K562 treated with DMSO at 1 percent for 48 hours (cell line): ENCODE results near the gene ZNF491. TPM values are rescaled to one million over a fixed set of nuclear protein-coding genes. Genes with fewer than 3 reads are reported as not detected.

Experiments
- total RNA-seq: library from RNA; unstranded; fragments of 300-600 nt; gene quantifications from 2 replicates; pipeline ENCODE4 v1.2.3, GENCODE V29; 2022; ENCODE audit warnings: low replicate concordance; ENCODE audit errors: extremely low read depth

Gene ZNF491
- not detected in 2 replicates for total RNA-seq

DNA sequence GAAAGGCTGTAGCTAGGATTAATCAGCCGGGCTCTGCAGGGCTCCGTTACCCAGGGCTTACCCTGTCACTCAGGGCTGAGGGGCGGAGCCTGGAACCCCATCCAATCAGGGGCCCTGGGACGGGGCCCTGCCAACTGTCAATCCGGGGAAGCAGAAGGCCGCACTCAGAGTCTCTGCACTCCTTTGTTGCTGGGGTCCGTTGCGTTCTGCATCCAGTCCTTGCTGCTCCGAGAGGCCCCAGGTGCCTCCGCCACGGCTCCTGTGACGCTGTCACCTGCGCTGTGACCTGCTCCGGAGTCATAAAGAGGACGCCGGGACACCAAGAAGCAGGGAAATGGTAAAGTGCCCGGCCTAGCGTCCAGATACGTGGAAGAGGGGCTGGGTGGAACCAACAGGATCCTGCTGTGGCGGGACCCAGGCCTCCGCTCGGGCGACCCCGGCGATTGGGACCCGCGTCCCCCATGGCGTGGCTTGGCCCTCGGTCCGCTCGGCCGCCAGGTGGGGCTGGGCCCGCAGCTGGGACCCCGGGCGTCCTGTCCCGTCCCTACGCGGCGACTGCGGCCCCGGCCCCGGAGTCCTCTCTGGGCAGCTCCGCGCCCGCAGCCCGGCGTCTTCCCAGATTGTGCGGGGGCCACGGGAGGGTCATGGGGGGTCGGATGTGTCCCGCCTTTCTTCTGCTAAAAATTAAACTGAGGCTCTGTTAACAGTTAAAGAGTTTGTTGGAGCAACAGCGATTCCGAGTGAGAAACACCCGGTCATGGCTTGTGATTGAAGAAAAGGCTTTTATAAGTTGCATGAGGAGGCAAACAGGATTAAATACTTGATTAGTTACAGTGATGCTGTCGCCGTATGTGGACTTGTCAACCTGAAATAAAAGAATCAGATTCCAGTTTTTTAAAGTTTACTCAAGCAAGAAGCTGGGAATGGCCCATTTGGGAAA is at the start of gene ZNF491:
ZNF491 (plus strand) TSS at position 133 of the 940 bp plus-strand sequence. CDS start 7,431 bp downstream, outside the sequence.

DNA sequence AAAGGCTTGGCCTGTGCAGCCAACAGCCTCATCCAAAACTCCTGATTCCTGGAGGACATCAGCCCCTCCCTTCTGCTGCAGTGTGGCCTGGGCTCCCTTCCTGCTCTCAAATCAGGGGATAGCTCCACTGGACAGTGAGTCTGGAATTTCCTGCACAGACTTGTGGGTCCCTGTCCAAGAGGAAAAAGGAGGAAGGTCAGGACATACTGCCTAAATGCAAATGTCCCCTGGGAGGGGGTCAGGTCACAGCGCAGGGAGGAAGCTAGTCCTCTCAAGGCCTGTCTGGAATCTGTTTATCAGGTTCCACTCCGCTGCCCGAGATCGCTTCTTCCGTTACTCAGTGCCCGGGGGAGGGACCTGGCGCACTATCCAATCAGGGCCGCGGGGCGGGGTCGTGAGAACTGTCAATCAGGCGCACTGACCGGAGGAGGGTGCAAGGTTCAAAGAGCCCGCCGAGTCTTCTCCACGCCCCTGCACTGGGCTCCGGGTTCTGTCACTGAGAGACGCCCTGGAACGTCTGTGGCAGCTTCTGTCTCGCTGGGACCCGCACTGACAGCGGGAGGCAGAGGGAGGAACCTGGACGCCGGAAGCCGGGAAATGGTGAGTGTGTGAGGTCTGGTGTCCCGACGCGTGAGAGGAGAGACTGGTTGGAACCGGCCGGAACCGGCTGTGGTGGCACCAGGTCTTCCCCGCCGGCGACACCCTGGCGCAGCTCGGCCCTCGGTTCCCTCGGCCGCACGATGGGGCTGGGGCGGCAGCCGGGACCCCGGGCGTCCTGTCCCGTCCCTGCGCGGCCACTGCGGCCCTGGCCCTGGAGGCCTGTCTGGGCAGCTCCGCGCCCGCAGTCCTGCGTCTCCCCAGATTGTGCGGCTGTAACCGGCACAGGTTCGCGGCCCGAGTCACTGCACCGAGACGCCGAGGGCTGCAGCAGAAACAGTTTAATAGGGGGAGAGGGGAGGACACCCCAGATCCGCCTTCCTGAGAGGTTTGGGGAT is 31.4 kb upstream of the ZNF491 start, which contains the start of gene ZNF441:
ZNF441 (plus strand) TSS at position 404 of the 995 bp plus-strand sequence; CDS start at position 598, 194 bp downstream.

GRCh38 chr19:11814029-11814699 is 15.8 kb downstream of the ZNF491 start, which contains the start of gene ZNF440:
TSS of gene ZNF440 (plus strand) at chr19:11814273. CDS start at chr19:11814448, 175 bp downstream.

GRCh38 chr19:11848594-11849469 is 50.5 kb downstream of the ZNF491 start, which contains the start of gene ZNF439:
TSS of gene ZNF439 (plus strand) at chr19:11848726. CDS start at chr19:11848868, 142 bp downstream.

Other genes with a start within 250 kb of the ZNF491 start
- gene ELOF1, start 239.3 kb upstream of the ZNF491 start, total RNA-seq = not detected in 2 replicates
- not detected in 2 replicates for gene ACP5, start 220.9 kb upstream of the ZNF491 start, total RNA-seq
- not detected in 2 replicates for gene ZNF627, start 201.0 kb upstream of the ZNF491 start, total RNA-seq
- not detected in 2 replicates for gene ZNF823, start 59.6 kb upstream of the ZNF491 start, total RNA-seq
- not detected in 2 replicates for gene ZNF441, start 31.5 kb upstream of the ZNF491 start, total RNA-seq
- not detected in 2 replicates for gene ZNF440, start 15.8 kb downstream of the ZNF491 start, total RNA-seq
- gene ZNF439, start 50.2 kb downstream of the ZNF491 start, total RNA-seq = not detected in 2 replicates
- gene ZNF69, start 89.3 kb downstream of the ZNF491 start, total RNA-seq = not detected in 2 replicates
- gene ZNF700, start 126.6 kb downstream of the ZNF491 start, total RNA-seq = not detected in 2 replicates
- not detected in 2 replicates for gene ZNF763, start 166.5 kb downstream of the ZNF491 start, total RNA-seq
- gene ZNF433, start 237.2 kb downstream of the ZNF491 start, total RNA-seq = not detected in 2 replicates